BLaER1 treated with 17β-estradiol and CSF1 and Interleukin-3, amounts not matched to agents 10 nM and 100 nM (cell line): ENCODE measurements around the gene XPO6.

Experiments
- H3K27ac ChIP-seq, 11 experiments: shearing (Covaris generic); formaldehyde crosslinking; 2 replicates each; pipeline ENCODE4 v1.8.1; 2022
- H3K27me3 ChIP-seq, 11 experiments: shearing (Covaris generic); formaldehyde crosslinking; 2 replicates each; pipeline ENCODE4 v1.8.1; 2022
- H3K36me3 ChIP-seq, 11 experiments: shearing (Covaris generic); formaldehyde crosslinking; 2 replicates each; pipeline ENCODE4 v1.8.1; 2022
- H3K4me1 ChIP-seq, 10 experiments: shearing (Covaris generic); formaldehyde crosslinking; 2 replicates each; pipeline ENCODE4 v1.8.1; 2022
- H3K4me2 ChIP-seq, 11 experiments: shearing (Covaris generic); formaldehyde crosslinking; 2 replicates each; pipeline ENCODE4 v1.8.1; 2022
- H3K4me3 ChIP-seq, 10 experiments: shearing (Covaris generic); formaldehyde crosslinking; 2 replicates each; pipeline ENCODE4 v1.8.1; 2022
- H3K9ac ChIP-seq, 11 experiments: shearing (Covaris generic); formaldehyde crosslinking; 2 replicates each; pipeline ENCODE4 v1.8.1; 2022
- H3K9me3 ChIP-seq, 11 experiments: shearing (Covaris generic); formaldehyde crosslinking; replicated peaks in 1 of 11; 2 replicates each; pipeline ENCODE4 v1.8.1; 2022
- H4K20me1 ChIP-seq, 11 experiments: shearing (Covaris generic); formaldehyde crosslinking; 2 replicates each; pipeline ENCODE4 v1.8.1; 2022
- Cebpa-rat ChIP-seq, 11 experiments: shearing (Covaris generic); IDR thresholded peaks; 2 replicates each; pipeline ENCODE4 v1.8.1; 2022

Gene XPO6

DNA sequence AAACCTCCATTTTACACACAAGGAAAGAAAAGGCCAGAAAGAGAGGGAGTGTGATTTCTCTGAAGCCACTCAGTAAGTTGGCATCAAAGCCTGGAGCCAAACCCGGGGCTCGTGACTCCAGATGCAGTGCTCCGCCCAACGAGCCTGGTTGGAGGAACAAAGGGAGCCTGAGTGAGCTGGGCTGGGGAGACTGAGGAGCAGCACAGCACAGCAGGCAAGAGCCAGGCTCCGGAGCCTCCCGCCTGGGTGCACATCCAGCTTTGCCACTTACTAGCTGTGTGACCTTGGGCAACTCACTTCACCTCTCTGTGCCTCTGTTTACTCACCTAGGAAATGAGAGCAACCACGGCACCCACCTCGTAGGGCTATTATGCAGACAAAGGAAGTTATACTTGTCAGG, 153.8 kb downstream of the XPO6 start:
- H3K27me3 ChIP-seq, result peaks cover 42 to 49% (median 45%) of the 10 kb centered on the region in 11 experiments
- peaks cover 0 to 10% (median 6%) of the 10 kb centered on the region in 10 experiments; a peak in 12 of 20 replicates for H3K4me1 ChIP-seq
- H3K9ac ChIP-seq, result no peak overlapping the region
- H3K27ac ChIP-seq, result no peak overlapping the region
- no peak overlapping the region for H3K4me3 ChIP-seq
- H3K9me3 ChIP-seq, result no peaks in the 10 kb centered on the region
- H3K36me3 ChIP-seq, result no peaks in the 10 kb centered on the region
- H4K20me1 ChIP-seq, result peaks cover 0 to 13% (median 0%) of the 10 kb centered on the region in 11 experiments; a peak in 7 of 22 replicates
- no peak for TF ChIP-seq Cebpa-rat (IDR thresholded peaks at IDR 0.05)
- no peak overlapping the region for H3K4me2 ChIP-seq

GRCh38 chr16:28053461-28053860, 158.3 kb downstream of the XPO6 start:
- no peak for TF ChIP-seq Cebpa-rat (IDR thresholded peaks at IDR 0.05)
- Histone ChIP-seq H4K20me1 (no peaks in the 10 kb centered on the region), H3K4me3 (no peak overlapping the region), H3K4me1 (no peaks in the 10 kb centered on the region; a peak in 1 of 20 replicates), H3K4me2 (no peak overlapping the region; a peak in 1 of 22 replicates), H3K9me3 (peaks cover 6 to 17% (median 10%) of the 10 kb centered on the region in 11 experiments), H3K27ac (no peak overlapping the region), H3K36me3 (no peaks in the 10 kb centered on the region), H3K27me3 (peaks cover 0 to 4% (median 0%) of the 10 kb centered on the region in 11 experiments; a peak in 7 of 22 replicates), H3K9ac (no peak overlapping the region)

DNA sequence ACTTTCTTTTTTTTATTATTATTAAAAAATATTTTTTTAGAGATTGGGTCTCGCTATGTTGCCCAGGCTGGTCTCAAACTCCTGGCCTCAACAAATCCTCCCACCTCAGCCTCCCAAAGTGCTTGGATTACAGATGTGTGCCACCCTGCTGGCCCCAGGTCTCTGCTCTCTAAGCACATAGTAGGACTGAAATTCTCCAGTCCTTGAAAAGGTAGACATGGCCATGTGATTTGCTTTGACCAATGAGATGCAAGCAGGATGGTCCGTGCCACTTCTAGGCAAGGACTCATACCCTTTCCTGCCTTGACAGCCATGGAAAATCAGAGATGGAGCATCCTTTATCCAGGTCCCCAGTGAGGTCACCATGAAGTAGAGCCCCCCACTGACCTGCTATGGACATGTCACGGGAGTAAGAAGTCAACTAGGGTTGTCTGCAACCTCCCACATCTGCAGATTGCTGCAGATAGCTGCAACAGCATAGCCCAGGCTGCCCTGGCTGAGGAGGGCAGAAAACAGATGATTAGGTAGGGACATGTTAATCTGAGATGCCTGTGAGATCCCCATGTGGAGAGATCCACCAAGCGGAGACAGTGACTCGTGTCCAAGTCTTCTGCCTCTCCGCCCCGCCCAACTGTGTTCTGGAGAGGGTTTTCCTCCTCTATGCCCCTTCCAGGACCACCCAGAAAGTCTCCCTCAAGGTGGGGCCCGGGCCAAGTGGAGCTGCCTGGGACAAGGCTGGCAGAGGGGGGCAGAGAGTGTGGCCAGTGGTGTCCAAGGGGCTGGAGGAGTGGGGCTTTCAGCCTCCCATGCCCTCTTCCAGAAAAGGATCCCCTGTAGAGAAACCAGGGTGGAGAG, 159.3 kb downstream of the XPO6 start:
- H3K27ac ChIP-seq, result no peak overlapping the region

DNA sequence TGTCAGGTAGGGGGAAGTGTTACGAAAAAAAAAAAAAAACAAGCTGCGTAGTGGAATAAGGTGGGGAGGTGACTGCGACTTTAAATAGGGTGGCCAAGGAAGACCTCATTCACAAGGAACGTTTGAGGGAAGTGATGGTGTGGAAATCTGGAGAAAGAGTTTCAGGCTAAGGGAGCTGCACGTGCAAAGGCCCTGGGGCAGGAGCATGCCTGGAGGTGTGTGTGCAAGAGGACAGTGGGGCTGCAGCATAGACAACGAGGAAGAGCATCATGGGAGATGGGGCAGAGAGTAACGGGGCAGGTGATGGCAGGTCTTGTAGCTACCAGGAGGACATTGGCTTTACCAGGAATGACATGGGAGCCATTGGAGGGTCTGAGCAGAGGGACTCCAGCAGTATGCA, 160.3 kb downstream of the XPO6 start:
- Histone ChIP-seq H3K4me2 (no peak overlapping the region), H3K4me3 (no peak overlapping the region), H3K9ac (no peak overlapping the region), H3K9me3 (peaks cover 10 to 21% (median 14%) of the 10 kb centered on the region in 11 experiments), H3K27me3 (no peaks in the 10 kb centered on the region), H4K20me1 (no peaks in the 10 kb centered on the region), H3K36me3 (no peaks in the 10 kb centered on the region), H3K4me1 (no peaks in the 10 kb centered on the region; a peak in 1 of 20 replicates), H3K27ac (no peak overlapping the region)
- no peak for TF ChIP-seq Cebpa-rat (IDR thresholded peaks at IDR 0.05)

More for the DNA sequence above, 159.3 kb downstream of the XPO6 start:
- no peak for TF ChIP-seq Cebpa-rat (IDR thresholded peaks at IDR 0.05)
- no peak overlapping the region for H3K9ac ChIP-seq
- H3K27me3 ChIP-seq, result no peaks in the 10 kb centered on the region
- no peaks in the 10 kb centered on the region; a peak in 1 of 20 replicates for H3K4me1 ChIP-seq
- H4K20me1 ChIP-seq, result no peaks in the 10 kb centered on the region
- H3K9me3 ChIP-seq, result peaks cover 10 to 21% (median 14%) of the 10 kb centered on the region in 11 experiments
- H3K36me3 ChIP-seq, result no peaks in the 10 kb centered on the region
- H3K4me2 ChIP-seq, result no peak overlapping the region
- H3K4me3 ChIP-seq, result no peak overlapping the region
